Measurements from ENCODE around the gene C5orf15.
"Not testable (repeated sequence)": the region's sequence is repeated elsewhere in the genome, so short reads cannot be mapped to it uniquely, and the experiment has no call there.

C5orf15 gene

GRCh38 chr5:133941456-133942196, 26.8 kb downstream of the C5orf15 start:
- no peak for DNase-seq (ENCODE audit: low read depth)
- TF ChIP-seq, protein P1, sequence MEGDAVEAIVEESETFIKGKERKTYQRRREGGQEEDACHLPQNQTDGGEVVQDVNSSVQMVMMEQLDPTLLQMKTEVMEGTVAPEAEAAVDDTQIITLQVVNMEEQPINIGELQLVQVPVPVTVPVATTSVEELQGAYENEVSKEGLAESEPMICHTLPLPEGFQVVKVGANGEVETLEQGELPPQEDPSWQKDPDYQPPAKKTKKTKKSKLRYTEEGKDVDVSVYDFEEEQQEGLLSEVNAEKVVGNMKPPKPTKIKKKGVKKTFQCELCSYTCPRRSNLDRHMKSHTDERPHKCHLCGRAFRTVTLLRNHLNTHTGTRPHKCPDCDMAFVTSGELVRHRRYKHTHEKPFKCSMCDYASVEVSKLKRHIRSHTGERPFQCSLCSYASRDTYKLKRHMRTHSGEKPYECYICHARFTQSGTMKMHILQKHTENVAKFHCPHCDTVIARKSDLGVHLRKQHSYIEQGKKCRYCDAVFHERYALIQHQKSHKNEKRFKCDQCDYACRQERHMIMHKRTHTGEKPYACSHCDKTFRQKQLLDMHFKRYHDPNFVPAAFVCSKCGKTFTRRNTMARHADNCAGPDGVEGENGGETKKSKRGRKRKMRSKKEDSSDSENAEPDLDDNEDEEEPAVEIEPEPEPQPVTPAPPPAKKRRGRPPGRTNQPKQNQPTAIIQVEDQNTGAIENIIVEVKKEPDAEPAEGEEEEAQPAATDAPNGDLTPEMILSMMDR (IDR thresholded peaks at IDR 0.05; ENCODE audit: low read depth, low read length, missing control alignments) = no peak
- in situ Hi-C loops (cut with HindIII; ENCODE audit: low sequenced_read_pairs) = loop anchor here (10.0 kb wide), 1 partner anchor 387 kb away; no protein-coding TSS in a partner anchor
- no peak overlapping the region for H3K4me3 ChIP-seq (ENCODE audit: low read depth, low read length)

DNA sequence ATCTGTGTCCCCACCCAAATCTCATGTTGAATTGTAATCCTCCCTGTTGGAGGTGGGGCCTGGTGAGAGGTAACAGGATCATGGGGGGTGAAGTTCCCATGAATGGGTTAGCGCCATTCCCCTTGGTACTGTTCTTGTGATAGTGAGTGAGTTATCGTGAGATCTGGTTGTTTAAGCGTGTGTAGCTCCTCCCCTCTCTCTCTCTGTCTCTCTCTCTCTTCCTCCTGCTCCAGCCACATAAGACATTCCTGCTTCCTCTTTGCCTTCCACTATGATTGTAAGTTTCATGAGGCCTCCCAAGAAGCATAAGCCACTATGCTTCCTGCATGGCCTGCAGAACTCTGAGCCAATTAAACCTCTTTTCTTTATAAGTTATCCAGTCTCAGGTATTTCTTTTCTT, 28.8 kb downstream of the C5orf15 start:
- no peak for DNase-seq (ENCODE audit: low read depth)
- H3K4me3 ChIP-seq (ENCODE audit: low read depth, low read length) = no peak overlapping the region
- TF ChIP-seq, protein P1 (IDR thresholded peaks at IDR 0.05; ENCODE audit: low read depth, low read length, missing control alignments) = no peak
- in situ Hi-C loops (cut with HindIII; ENCODE audit: low sequenced_read_pairs) = loop anchor here (10.0 kb wide), 1 partner anchor 385 kb away; no protein-coding TSS in a partner anchor

- TF ChIP-seq, protein P1 (IDR thresholded peaks at IDR 0.05; ENCODE audit: low read depth, low read length, missing control alignments) = no peak
- DNase-seq (ENCODE audit: low read depth) = no peak
Measured at GRCh38 chr5:133938929-133939328, 29.5 kb downstream of the C5orf15 start.

GRCh38 chr5:133938039-133938821, 30.2 kb downstream of the C5orf15 start:
- DNase-seq (ENCODE audit: low read depth) = no peak
- H3K4me3 ChIP-seq (ENCODE audit: low read depth, low read length) = no peak overlapping the region
- TF ChIP-seq, protein P1 (IDR thresholded peaks at IDR 0.05; ENCODE audit: low read depth, low read length, missing control alignments) = no peak
- in situ Hi-C loops (cut with HindIII; ENCODE audit: low sequenced_read_pairs) = no loop called here

More at GRCh38 chr5:133938929-133939328, 29.5 kb downstream of the C5orf15 start:
- in situ Hi-C loops (cut with HindIII; ENCODE audit: low sequenced_read_pairs) = no loop called here
- no peak overlapping the region for H3K4me3 ChIP-seq (ENCODE audit: low read depth, low read length)

- DNase-seq (ENCODE audit: low read depth); in situ Hi-C loops (cut with HindIII; ENCODE audit: low sequenced_read_pairs); H3K4me3 ChIP-seq (ENCODE audit: low read depth, low read length): not testable (repeated sequence)
Measured at GRCh38 chr5:133937628-133938027, 30.8 kb downstream of the C5orf15 start.

DNA sequence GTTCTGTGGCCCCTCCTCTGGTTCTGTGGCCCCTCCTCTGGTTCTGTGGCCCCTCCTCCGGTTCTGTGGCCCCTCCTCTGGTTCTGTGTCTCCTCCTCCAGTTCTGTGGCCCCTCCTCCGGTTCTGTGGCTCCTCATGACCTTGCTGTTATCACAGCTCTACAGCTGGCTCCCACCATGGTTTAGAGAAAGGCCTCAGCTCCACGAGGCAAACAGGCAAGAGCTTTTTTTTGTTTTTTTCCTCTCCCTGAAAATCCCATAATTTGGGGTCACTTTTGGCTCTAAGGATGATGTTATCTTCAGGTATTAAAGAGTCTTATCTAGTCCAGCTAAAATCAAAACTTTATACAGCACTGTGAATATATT, 31.8 kb downstream of the C5orf15 start:
- TF ChIP-seq, protein P1 (IDR thresholded peaks at IDR 0.05; ENCODE audit: low read depth, low read length, missing control alignments) = no peak
- in situ Hi-C loops (cut with HindIII; ENCODE audit: low sequenced_read_pairs) = no loop called here
- no peak overlapping the region for H3K4me3 ChIP-seq (ENCODE audit: low read depth, low read length)
- DNase-seq (ENCODE audit: low read depth) = no peak

GRCh38 chr5:133935991-133936650, 32.3 kb downstream of the C5orf15 start:
- DNase-seq (ENCODE audit: low read depth); in situ Hi-C loops (cut with HindIII; ENCODE audit: low sequenced_read_pairs); H3K4me3 ChIP-seq (ENCODE audit: low read depth, low read length): not testable (repeated sequence)

All from astrocyte of the cerebellum (primary cell).